ENCODE data around the gene MITF. TPM values are rescaled to one million over a fixed set of nuclear protein-coding genes. Genes with fewer than 3 reads are reported as not detected.

Gene MITF
- total RNA-seq, 4 donors from 2014 or later, result 12.2 to 20.9 (median 17.1) TPM

DNA sequence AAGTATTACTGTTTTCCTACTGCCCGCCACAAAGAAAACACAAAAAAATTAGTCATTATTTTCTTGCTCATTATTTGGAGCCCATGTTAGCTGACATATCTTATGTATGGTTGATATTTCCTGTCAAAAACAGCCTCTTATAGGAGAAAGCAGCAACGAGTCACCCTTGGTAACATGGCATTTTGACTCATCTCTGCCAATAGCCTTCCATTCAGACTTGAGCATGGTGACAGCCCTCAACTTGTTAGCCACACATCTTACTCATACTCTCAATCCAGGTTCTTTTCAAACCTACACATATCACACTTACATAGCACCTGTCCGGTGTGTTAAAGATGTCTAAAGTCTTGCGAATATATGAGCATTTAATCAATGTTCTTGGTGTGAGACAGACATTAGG lies 150.8 kb downstream of the MITF start:
- H3K4me1 ChIP-seq, result no peaks in the 10 kb centered on the region
- in situ Hi-C loops (cut with MboI; ENCODE audit: low pct_ligation_motif_present in 1 of 4, low pct_unique_long_range_greater_than_20kb in 1 of 4, low sequenced_read_pairs in 3 of 4), result no loop called here

DNA sequence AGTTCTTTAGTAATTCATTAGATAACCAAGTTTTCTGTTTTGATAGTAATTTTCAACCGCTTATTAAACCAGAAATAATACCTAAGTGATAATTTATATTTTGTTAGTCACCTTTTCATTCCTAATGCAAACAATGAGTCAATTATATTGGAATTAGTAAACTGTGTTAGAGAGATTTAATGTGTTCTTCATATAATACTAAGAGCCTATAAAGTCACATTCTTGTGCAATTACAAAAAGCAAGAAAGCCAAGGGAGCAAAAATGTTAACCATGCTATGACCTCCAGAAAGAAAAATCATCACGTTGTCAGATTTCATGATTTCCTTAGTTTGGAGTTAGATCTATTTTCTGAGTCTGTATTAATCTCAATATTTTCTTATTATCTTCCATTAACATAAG lies 151.4 kb downstream of the MITF start:
- in situ Hi-C loops (cut with MboI; ENCODE audit: low pct_ligation_motif_present in 1 of 4, low pct_unique_long_range_greater_than_20kb in 1 of 4, low sequenced_read_pairs in 3 of 4), result no loop called here

More for the DNA sequence above, 150.8 kb downstream of the MITF start:
- TF ChIP-seq POLR2AphosphoS5 (IDR thresholded peaks at IDR 0.05) (no peak), EP300 (IDR thresholded peaks at IDR 0.05; ENCODE audit: low read depth) (no peak), POLR2A (IDR thresholded peaks at IDR 0.05) (no peak)
- TF ChIP-seq, protein P1, sequence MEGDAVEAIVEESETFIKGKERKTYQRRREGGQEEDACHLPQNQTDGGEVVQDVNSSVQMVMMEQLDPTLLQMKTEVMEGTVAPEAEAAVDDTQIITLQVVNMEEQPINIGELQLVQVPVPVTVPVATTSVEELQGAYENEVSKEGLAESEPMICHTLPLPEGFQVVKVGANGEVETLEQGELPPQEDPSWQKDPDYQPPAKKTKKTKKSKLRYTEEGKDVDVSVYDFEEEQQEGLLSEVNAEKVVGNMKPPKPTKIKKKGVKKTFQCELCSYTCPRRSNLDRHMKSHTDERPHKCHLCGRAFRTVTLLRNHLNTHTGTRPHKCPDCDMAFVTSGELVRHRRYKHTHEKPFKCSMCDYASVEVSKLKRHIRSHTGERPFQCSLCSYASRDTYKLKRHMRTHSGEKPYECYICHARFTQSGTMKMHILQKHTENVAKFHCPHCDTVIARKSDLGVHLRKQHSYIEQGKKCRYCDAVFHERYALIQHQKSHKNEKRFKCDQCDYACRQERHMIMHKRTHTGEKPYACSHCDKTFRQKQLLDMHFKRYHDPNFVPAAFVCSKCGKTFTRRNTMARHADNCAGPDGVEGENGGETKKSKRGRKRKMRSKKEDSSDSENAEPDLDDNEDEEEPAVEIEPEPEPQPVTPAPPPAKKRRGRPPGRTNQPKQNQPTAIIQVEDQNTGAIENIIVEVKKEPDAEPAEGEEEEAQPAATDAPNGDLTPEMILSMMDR (IDR thresholded peaks at IDR 0.05), result no peak
- no peak overlapping the region for H3K4me3 ChIP-seq
- no peaks in the 10 kb centered on the region for H3K27me3 ChIP-seq
- no peak for DNase-seq
- 92 to 98% methylated on average over 4 of the region's 4 CpGs for WGBS, 2 donors (ENCODE audit: low coverage in 1 of 2)
- H3K9me3 ChIP-seq, result no peaks in the 10 kb centered on the region
- intact Hi-C loops (cut with DNase I; ENCODE audit: low total_unique reads), result no loop called here
- no peak overlapping the region for H3K27ac ChIP-seq
- no peaks in the 10 kb centered on the region for H3K36me3 ChIP-seq

DNA sequence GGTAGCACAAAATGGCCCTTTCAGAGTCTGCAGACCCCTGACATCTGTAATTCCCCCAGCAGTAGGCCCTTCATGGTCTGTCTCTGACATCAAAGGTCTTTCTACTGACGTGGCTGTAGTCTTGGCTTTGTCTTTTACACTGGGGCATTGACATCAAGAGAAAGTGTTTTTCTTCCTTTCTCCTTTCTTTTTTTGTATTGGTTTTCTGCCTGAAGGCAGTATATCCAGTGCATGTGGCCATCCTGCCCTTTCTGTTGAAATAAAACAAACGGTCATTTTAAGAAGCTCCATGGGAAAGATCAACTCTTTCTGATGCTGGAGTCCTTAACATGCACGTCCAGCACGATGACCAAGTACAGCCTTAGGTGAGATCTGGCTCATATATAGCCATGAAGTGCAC lies 153.4 kb downstream of the MITF start:
- intact Hi-C loops (cut with DNase I; ENCODE audit: low total_unique reads), result no loop called here
- Histone ChIP-seq H3K36me3 (no peaks in the 10 kb centered on the region), H3K9me3 (no peaks in the 10 kb centered on the region), H3K27ac (no peak overlapping the region), H3K4me1 (no peaks in the 10 kb centered on the region), H3K4me3 (no peak overlapping the region), H3K27me3 (no peaks in the 10 kb centered on the region)
- no peak for DNase-seq
- no peak for TF ChIP-seq EP300 (IDR thresholded peaks at IDR 0.05; ENCODE audit: low read depth)
- TF ChIP-seq, protein P1 (IDR thresholded peaks at IDR 0.05), result no peak
- no peak for TF ChIP-seq POLR2A (IDR thresholded peaks at IDR 0.05)
- TF ChIP-seq POLR2AphosphoS5 (IDR thresholded peaks at IDR 0.05), result no peak
- in situ Hi-C loops (cut with MboI; ENCODE audit: low pct_ligation_motif_present in 1 of 4, low pct_unique_long_range_greater_than_20kb in 1 of 4, low sequenced_read_pairs in 3 of 4), result no loop called here
- WGBS, 2 donors (ENCODE audit: low coverage in 1 of 2), result 91 to 92% methylated on average over 3 to 4 of the region's 4 CpGs

More for the DNA sequence above, 151.4 kb downstream of the MITF start:
- Histone ChIP-seq H3K4me3 (no peak overlapping the region), H3K36me3 (no peaks in the 10 kb centered on the region), H3K27ac (no peak overlapping the region), H3K27me3 (no peaks in the 10 kb centered on the region), H3K4me1 (no peaks in the 10 kb centered on the region), H3K9me3 (no peaks in the 10 kb centered on the region)
- WGBS, 2 donors (ENCODE audit: low coverage in 1 of 2), result 81 to 86% methylated on average over 2 of the region's 2 CpGs
- TF ChIP-seq POLR2A (IDR thresholded peaks at IDR 0.05) (no peak), EP300 (IDR thresholded peaks at IDR 0.05; ENCODE audit: low read depth) (no peak), POLR2AphosphoS5 (IDR thresholded peaks at IDR 0.05) (no peak)
- TF ChIP-seq, protein P1 (IDR thresholded peaks at IDR 0.05), result no peak
- DNase-seq, result no peak
- intact Hi-C loops (cut with DNase I; ENCODE audit: low total_unique reads), result no loop called here

DNA sequence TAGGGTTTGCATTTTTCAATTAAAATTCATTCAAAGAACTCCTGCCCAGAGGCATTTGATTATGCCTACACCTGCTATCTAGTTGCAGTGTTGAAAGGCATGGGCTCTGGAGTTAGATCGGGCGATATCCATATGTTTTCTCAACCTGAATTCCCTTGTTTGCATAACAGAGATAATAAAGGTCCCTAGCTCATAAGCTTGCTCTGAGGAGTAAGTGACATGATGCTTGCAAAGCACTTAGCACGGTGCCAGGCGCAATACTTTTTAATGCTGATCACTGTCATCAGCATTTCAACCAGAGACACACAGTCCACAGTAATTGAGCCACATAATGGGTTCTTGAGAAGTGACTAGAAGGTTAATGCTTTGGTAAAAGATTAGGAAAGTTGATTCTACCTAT lies 154.0 kb downstream of the MITF start:
- no peak for TF ChIP-seq POLR2A (IDR thresholded peaks at IDR 0.05)
- TF ChIP-seq POLR2AphosphoS5 (IDR thresholded peaks at IDR 0.05), result no peak
- no peak for TF ChIP-seq EP300 (IDR thresholded peaks at IDR 0.05; ENCODE audit: low read depth)
- TF ChIP-seq, protein P1 (IDR thresholded peaks at IDR 0.05), result no peak
- no peak for DNase-seq
- Histone ChIP-seq H3K27ac (no peak overlapping the region), H3K4me3 (no peak overlapping the region), H3K27me3 (no peaks in the 10 kb centered on the region), H3K9me3 (no peaks in the 10 kb centered on the region), H3K36me3 (no peaks in the 10 kb centered on the region), H3K4me1 (no peaks in the 10 kb centered on the region)
- intact Hi-C loops (cut with DNase I; ENCODE audit: low total_unique reads) (no loop called here), in situ Hi-C loops (cut with MboI; ENCODE audit: low pct_ligation_motif_present in 1 of 4, low pct_unique_long_range_greater_than_20kb in 1 of 4, low sequenced_read_pairs in 3 of 4) (no loop called here)
- 88 to 91% methylated on average over 4 of the region's 4 CpGs for WGBS, 2 donors (ENCODE audit: low coverage in 1 of 2)
